GM12874 (cell line): ENCODE measurements around the gene NUDT22.

Source experiments
- TF ChIP-seq, protein P1 (sequence below): IDR thresholded peaks from 2 replicates; pipeline ENCODE4 v1.5.1; 2011; ENCODE audit warnings: low read depth, mild to moderate bottlenecking, control low read depth, low read length, moderate library complexity; ENCODE audit not compliant: insufficient read depth

The NUDT22 gene

DNA sequence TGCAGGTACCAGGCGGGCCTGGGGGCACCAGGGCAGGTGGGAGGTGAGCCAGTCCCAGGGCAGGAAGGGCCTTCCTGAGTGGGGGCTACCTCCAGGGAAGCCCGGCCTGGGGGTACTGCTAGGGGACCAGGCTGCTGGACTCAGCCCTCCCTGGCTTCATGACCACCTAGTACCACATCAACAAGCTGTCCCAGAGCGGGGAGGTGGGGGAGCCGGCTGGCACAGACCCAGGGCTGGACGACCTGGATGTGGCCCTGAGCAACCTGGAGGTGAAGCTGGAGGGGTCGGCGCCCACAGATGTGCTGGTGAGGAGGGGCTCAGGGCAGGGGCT lies 6.8 kb upstream of the NUDT22 start:
- TF ChIP-seq, protein P1, sequence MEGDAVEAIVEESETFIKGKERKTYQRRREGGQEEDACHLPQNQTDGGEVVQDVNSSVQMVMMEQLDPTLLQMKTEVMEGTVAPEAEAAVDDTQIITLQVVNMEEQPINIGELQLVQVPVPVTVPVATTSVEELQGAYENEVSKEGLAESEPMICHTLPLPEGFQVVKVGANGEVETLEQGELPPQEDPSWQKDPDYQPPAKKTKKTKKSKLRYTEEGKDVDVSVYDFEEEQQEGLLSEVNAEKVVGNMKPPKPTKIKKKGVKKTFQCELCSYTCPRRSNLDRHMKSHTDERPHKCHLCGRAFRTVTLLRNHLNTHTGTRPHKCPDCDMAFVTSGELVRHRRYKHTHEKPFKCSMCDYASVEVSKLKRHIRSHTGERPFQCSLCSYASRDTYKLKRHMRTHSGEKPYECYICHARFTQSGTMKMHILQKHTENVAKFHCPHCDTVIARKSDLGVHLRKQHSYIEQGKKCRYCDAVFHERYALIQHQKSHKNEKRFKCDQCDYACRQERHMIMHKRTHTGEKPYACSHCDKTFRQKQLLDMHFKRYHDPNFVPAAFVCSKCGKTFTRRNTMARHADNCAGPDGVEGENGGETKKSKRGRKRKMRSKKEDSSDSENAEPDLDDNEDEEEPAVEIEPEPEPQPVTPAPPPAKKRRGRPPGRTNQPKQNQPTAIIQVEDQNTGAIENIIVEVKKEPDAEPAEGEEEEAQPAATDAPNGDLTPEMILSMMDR, result no peak

DNA sequence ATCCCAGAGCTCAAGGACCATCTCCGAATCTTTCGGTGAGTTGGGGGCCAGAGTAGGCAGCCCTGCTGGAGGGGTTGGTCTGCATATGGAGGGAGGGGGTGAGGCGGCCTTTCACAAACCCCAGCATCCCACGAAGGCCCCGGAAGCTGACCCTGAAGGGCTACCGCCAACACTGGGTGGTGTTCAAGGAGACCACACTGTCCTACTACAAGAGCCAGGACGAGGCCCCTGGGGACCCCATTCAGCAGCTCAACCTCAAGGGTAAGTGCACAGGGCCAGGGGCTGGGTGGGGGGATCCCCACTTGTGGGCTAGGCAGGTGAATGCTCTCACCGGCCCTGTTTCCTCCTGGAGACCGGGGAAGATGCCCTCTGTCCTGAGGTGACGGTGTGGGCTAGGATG lies 6.3 kb upstream of the NUDT22 start:
- TF ChIP-seq, protein P1, result no peak

DNA sequence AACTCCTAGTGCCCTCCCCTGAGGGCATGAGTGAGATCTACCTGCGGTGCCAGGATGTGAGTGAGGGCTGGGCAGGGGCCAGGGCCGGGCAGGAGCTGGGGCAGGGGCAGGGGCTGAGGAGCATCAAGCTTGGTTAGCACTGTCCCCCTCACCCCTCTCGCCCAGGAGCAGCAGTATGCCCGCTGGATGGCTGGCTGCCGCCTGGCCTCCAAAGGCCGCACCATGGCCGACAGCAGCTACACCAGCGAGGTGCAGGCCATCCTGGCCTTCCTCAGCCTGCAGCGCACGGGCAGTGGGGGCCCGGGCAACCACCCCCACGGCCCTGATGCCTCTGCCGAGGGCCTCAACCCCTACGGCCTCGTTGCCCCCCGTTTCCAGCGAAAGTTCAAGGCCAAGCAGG lies 5.8 kb upstream of the NUDT22 start:
- TF ChIP-seq, protein P1, result no peak

DNA sequence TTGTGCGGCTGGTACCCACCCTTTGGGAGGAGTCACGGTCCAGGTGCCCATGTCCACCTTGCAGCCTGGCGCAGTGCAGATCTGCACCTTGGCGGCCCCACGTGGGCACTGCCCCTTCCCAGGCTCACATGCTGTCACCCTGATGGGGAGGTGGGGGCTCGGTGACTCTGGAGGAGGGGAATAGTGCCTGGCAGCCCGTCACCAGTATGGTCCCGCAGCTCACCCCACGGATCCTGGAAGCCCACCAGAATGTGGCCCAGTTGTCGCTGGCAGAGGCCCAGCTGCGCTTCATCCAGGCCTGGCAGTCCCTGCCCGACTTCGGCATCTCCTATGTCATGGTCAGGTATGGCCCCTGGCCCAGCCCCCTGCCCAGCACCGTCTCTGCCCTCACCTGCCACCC lies 5.3 kb upstream of the NUDT22 start:
- TF ChIP-seq, protein P1, result no peak

DNA sequence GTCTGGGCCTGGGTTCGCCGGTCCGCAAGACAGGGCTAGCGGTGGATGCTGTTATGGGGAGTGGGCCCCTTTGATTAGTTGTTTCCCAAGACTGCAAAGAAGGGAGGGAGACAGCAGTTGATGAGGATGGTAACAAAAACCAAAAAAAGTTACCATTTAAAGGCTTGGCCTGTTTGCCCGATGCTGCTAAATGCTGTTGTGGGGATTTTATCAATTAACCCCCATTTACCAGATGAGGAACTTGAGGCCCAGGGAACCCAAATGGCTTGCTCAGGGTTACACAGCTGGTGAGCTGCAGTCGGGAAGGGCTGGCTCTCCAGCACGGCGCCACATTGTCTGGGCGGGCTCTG lies 3.4 kb upstream of the NUDT22 start:
- TF ChIP-seq, protein P1, result no peak

- TF ChIP-seq, protein P1, result no peak
These were observed 2.9 kb upstream of the NUDT22 start for GRCh38 chr11:64223001-64223651.

GRCh38 chr11:64224151-64224890 lies 1.8 kb upstream of the NUDT22 start:
- TF ChIP-seq, protein P1, result no peak
